ENCODE data around the gene ERBB4.

DNA sequence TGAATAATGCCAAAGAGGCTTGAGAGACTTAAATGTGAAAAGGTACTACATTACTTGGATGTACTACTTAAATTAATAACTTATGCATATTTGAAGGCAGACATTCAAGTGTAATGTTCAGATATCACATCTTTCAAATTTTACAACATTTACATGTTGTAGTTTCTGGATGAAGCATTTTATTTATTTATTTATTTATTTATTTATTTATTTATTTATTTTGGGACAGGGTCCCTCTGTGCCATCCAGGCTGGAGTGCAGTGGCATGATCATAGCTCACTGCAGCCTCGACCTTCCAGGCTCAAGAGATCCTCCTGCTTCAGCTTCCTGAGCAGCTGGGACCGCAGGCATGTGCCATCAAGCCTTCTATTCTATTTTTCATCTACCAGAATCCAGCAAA is 596.4 kb downstream of the ERBB4 start:
- TF ChIP-seq, protein P1, sequence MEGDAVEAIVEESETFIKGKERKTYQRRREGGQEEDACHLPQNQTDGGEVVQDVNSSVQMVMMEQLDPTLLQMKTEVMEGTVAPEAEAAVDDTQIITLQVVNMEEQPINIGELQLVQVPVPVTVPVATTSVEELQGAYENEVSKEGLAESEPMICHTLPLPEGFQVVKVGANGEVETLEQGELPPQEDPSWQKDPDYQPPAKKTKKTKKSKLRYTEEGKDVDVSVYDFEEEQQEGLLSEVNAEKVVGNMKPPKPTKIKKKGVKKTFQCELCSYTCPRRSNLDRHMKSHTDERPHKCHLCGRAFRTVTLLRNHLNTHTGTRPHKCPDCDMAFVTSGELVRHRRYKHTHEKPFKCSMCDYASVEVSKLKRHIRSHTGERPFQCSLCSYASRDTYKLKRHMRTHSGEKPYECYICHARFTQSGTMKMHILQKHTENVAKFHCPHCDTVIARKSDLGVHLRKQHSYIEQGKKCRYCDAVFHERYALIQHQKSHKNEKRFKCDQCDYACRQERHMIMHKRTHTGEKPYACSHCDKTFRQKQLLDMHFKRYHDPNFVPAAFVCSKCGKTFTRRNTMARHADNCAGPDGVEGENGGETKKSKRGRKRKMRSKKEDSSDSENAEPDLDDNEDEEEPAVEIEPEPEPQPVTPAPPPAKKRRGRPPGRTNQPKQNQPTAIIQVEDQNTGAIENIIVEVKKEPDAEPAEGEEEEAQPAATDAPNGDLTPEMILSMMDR (IDR thresholded peaks at IDR 0.05 in 4 of 5, conservative IDR thresholded peaks at IDR 0.05 in 1 of 5), result no peak
- TF ChIP-seq POLR2A (IDR thresholded peaks at IDR 0.05), result no peak

Measured in gastrocnemius medialis (tissue), 4 donors.